HepG2 (cell line): ENCODE measurements around the gene SNRPD1. TPM values are rescaled to one million over a fixed set of nuclear protein-coding genes. Genes with fewer than 3 reads are reported as not detected.

Experiments used
- ATF5 ChIP-seq: sonication (generic); formaldehyde crosslinking; IDR thresholded peaks from 2 replicates; pipeline ENCODE4 v1.4.0; 2020; ENCODE audit warnings: mild to moderate bottlenecking, low read depth, missing genetic modification reagents
- CREB3 ChIP-seq: sonication (generic); formaldehyde crosslinking; IDR thresholded peaks from 2 replicates; pipeline ENCODE4 v1.5.0; 2020; ENCODE audit warnings: missing genetic modification reagents
- CREBL2 ChIP-seq: sonication (generic); formaldehyde crosslinking; IDR thresholded peaks from 2 replicates; pipeline ENCODE4 v1.8.1; 2023; ENCODE audit warnings: missing genetic modification reagents, mild to moderate bottlenecking, borderline replicate concordance
- MBD4 ChIP-seq: IDR thresholded peaks from 2 replicates; pipeline ENCODE4 v1.6.1; 2012; ENCODE audit warnings: low read length, inconsistent platforms, borderline replicate concordance
- MYC ChIP-seq: sonication (generic); formaldehyde crosslinking; IDR thresholded peaks from 2 replicates; pipeline ENCODE4 v1.9.0; 2021; ENCODE audit warnings: missing genetic modification reagents, borderline replicate concordance
- SUZ12 ChIP-seq: fragments of 150-350 bp; IDR thresholded peaks from 2 replicates; pipeline ENCODE4 v1.6.1; 2014; ENCODE audit warnings: low read depth, low read length
- TBX2 ChIP-seq: sonication (generic); formaldehyde crosslinking; IDR thresholded peaks from 2 replicates; pipeline ENCODE4 v1.5.0; 2020; ENCODE audit warnings: missing genetic modification reagents, mild to moderate bottlenecking, borderline replicate concordance
- TFDP2 ChIP-seq: sonication (generic); formaldehyde crosslinking; IDR thresholded peaks from 2 replicates; pipeline ENCODE4 v1.4.0; 2020; ENCODE audit warnings: missing genetic modification reagents
- ZFP36L1 ChIP-seq: sonication (generic); formaldehyde crosslinking; IDR thresholded peaks from 2 replicates; pipeline ENCODE4 v1.8.0; 2022; ENCODE audit warnings: mild to moderate bottlenecking, missing genetic modification reagents, moderate library complexity
- ZFP82 ChIP-seq: sonication (generic); formaldehyde crosslinking; IDR thresholded peaks from 2 replicates; pipeline ENCODE4 v1.5.1; 2020; ENCODE audit warnings: mild to moderate bottlenecking, missing genetic modification reagents, borderline replicate concordance
- ZNF24 ChIP-seq: fragments of 450-650 bp; IDR thresholded peaks from 2 replicates; pipeline ENCODE4 v1.6.1; 2017; ENCODE audit warnings: antibody characterized with exemption, mild to moderate bottlenecking
- ZNF296 ChIP-seq: sonication (generic); formaldehyde crosslinking; conservative IDR thresholded peaks from 2 replicates; pipeline ENCODE4 v1.5.0; 2020; ENCODE audit warnings: mild to moderate bottlenecking, missing genetic modification reagents
- ZNF367 ChIP-seq: sonication (generic); formaldehyde crosslinking; IDR thresholded peaks from 2 replicates; pipeline ENCODE4 v1.4.0; 2020; ENCODE audit warnings: missing genetic modification reagents, borderline replicate concordance
- ZNF510 ChIP-seq: sonication (generic); formaldehyde crosslinking; IDR thresholded peaks from 2 replicates; pipeline ENCODE4 v1.4.0; 2020; ENCODE audit warnings: low read depth, mild to moderate bottlenecking, missing genetic modification reagents
- ZNF512 ChIP-seq: sonication (generic); formaldehyde crosslinking; IDR thresholded peaks from 2 replicates; pipeline ENCODE4 v1.4.0; 2020; ENCODE audit warnings: mild to moderate bottlenecking, missing genetic modification reagents
- ZNF646 ChIP-seq: sonication (generic); formaldehyde crosslinking; IDR thresholded peaks from 2 replicates; pipeline ENCODE4 v1.9.0; 2021; ENCODE audit warnings: mild to moderate bottlenecking, missing genetic modification reagents
- polyA plus RNA-seq, 8 experiments: library from polyadenylated mRNA; depleted of rRNA in 3 of 8; stranded (reverse) in 7 of 8; unstranded in 1 of 8; fragments of >200 nt; fragmentation: Illumina TruSeq in 4 of 8; extraction: Trizol in 4 of 8; gene quantifications; 2 replicates each; pipeline versions ENCODE4 v1.2.1 to v1.2.3, GENCODE V29; 2011 to 2016; ENCODE audit warnings: low read depth in 4 of 8, missing spikeins in 1 of 8, mixed read lengths in 1 of 8; ENCODE audit not compliant: insufficient read depth in 1 of 8
- total RNA-seq, 5 experiments: library from RNA; depleted of rRNA; stranded (reverse); fragments of >200 nt; fragmentation: Illumina TruSeq; extraction: Trizol; gene quantifications; 2 replicates each; pipeline ENCODE4 v1.2.3, GENCODE V29; 2016; ENCODE audit warnings: low read depth in 1 of 5

SNRPD1 gene
- total and polyA plus RNA-seq, 2 of the 13 experiments (the other 11 are each of a cell fraction or from before 2014, with no cell fraction given): 22.7 to 275 TPM

GRCh38 chr18:21600526-21601410, 11.3 kb upstream of the SNRPD1 start, which contains the start of gene ESCO1 (continued):
- TF ChIP-seq ZNF646 (CRISPR knock-in tag) (no peak; the same call in 1 of the 2 replicates), ZNF367 (CRISPR knock-in tag) (no peak; the same call in 1 of the 2 replicates), ZFP36L1 (peak; percentile 97; the same call in 1 of the 2 replicates), SUZ12 (no peak), MYC (CRISPR knock-in tag) (peak; percentile 68), TBX2 (peak; percentile 89), ZNF296 (CRISPR knock-in tag) (no peak), TFDP2 (CRISPR knock-in tag) (peak; percentile 91), ZFP82 (peak; percentile 91), ATF5 (CRISPR knock-in tag) (no peak), ZNF510 (CRISPR knock-in tag) (peak; percentile 93; the same call in 1 of the 2 replicates), CREBL2 (no peak), MBD4 (no peak), CREB3 (CRISPR knock-in tag) (0 out of 2 replicates have a peak, but pooled peaks have one; percentile 30), ZNF24 (no peak), ZNF512 (CRISPR knock-in tag) (no peak)
